Liver (tissue), 9 donors: ENCODE data around the gene ARRDC3. TPM values are rescaled to one million over a fixed set of nuclear protein-coding genes. Genes with fewer than 3 reads are reported as not detected.

Source experiments
- DNase-seq: peaks from one replicate; pipeline ENCODE4 v3.0.0-alpha.2; 2017; ENCODE audit warnings: low spot score
- H3K27ac ChIP-seq, 2 donors: one replicate each; pipeline ENCODE4 v1.7.0; 2013; ENCODE audit warnings: inconsistent platforms in 2 of 2, low read length in 2 of 2, control low read depth in 1 of 2, low read depth in 1 of 2, mild to moderate bottlenecking in 1 of 2
- H3K27me3 ChIP-seq, 4 donors: one replicate each; pipeline versions ENCODE4 v1.6.1 to v1.7.0; 2013; ENCODE audit warnings: low read length in 3 of 4, inconsistent platforms in 1 of 4, mild to moderate bottlenecking in 1 of 4, moderate library complexity in 1 of 4; ENCODE audit not compliant: control insufficient read depth in 4 of 4, insufficient read depth in 4 of 4
- H3K36me3 ChIP-seq, 4 donors: one replicate each; pipeline versions ENCODE4 v1.6.1 to v1.7.0; 2013; ENCODE audit warnings: low read length in 3 of 4, mild to moderate bottlenecking in 3 of 4, low read depth in 1 of 4, moderate library complexity in 1 of 4; ENCODE audit not compliant: control insufficient read depth in 4 of 4, insufficient read depth in 3 of 4
- H3K4me1 ChIP-seq, 4 donors: one replicate each; pipeline versions ENCODE4 v1.6.1 to v1.7.0; 2013; ENCODE audit warnings: low read length in 3 of 4, mild to moderate bottlenecking in 3 of 4, moderate library complexity in 1 of 4; ENCODE audit not compliant: control insufficient read depth in 4 of 4, insufficient read depth in 4 of 4
- H3K4me3 ChIP-seq, 3 donors: one replicate each; pipeline versions ENCODE4 v1.6.1 to v1.7.0; 2013; ENCODE audit warnings: low read length in 3 of 3, control low read depth in 1 of 3, low read depth in 1 of 3, mild to moderate bottlenecking in 1 of 3
- H3K9ac ChIP-seq, 2 donors: one replicate each; pipeline ENCODE4 v1.7.0; 2013; ENCODE audit warnings: low read length in 2 of 2, mild to moderate bottlenecking in 2 of 2, moderate library complexity in 2 of 2, control low read depth in 1 of 2, low read depth in 1 of 2
- H3K9me3 ChIP-seq, 4 donors: one replicate each; pipeline versions ENCODE4 v1.6.1 to v1.7.0; 2013; ENCODE audit warnings: low read length in 3 of 4; ENCODE audit not compliant: control insufficient read depth in 4 of 4
- CTCF ChIP-seq: fragments of 150-350 bp; IDR thresholded peaks from 2 replicates; pipeline ENCODE4 v1.5.1; 2017; ENCODE audit warnings: improper control_type of control experiment, low read depth, low read length; ENCODE audit not compliant: missing input control
- EGR1 ChIP-seq, 2 donors: IDR thresholded peaks; 2 replicates each; pipeline ENCODE4 v1.6.1; 2016 to 2018; ENCODE audit warnings: antibody characterized with exemption in 2 of 2, low read depth in 2 of 2
- FOXA1 ChIP-seq: IDR thresholded peaks from 2 replicates; pipeline ENCODE4 v1.6.1; 2016; ENCODE audit warnings: antibody characterized with exemption
- FOXA2 ChIP-seq: IDR thresholded peaks from 2 replicates; pipeline ENCODE4 v1.6.1; 2016; ENCODE audit warnings: antibody characterized with exemption
- GABPA ChIP-seq, 2 donors: IDR thresholded peaks in 1 of 2; conservative IDR thresholded peaks in 1 of 2; 2 replicates each; pipeline ENCODE4 v1.6.1; 2016; ENCODE audit warnings: antibody characterized with exemption in 2 of 2, mild to moderate bottlenecking in 1 of 2, moderate library complexity in 1 of 2
- HNF4A ChIP-seq, 2 donors: conservative IDR thresholded peaks; 2 replicates each; pipeline ENCODE4 v1.6.1; 2016; ENCODE audit warnings: antibody characterized with exemption in 2 of 2, mild to moderate bottlenecking in 2 of 2
- HNF4G ChIP-seq: IDR thresholded peaks from 2 replicates; pipeline ENCODE4 v1.6.1; 2016; ENCODE audit warnings: antibody characterized with exemption
- JUND ChIP-seq, 2 donors: IDR thresholded peaks; 2 replicates each; pipeline ENCODE4 v1.6.1; 2016; ENCODE audit warnings: antibody characterized with exemption in 2 of 2
- NR2F2 ChIP-seq: IDR thresholded peaks from 2 replicates; pipeline ENCODE4 v1.6.1; 2016; ENCODE audit warnings: antibody characterized with exemption
- RAD21 ChIP-seq, 2 donors: IDR thresholded peaks; 2 replicates each; pipeline ENCODE4 v1.6.1; 2016; ENCODE audit warnings: antibody characterized with exemption in 2 of 2, mild to moderate bottlenecking in 2 of 2
- RXRA ChIP-seq, 2 donors: IDR thresholded peaks; 2 replicates each; pipeline ENCODE4 v1.6.1; 2017 to 2018; ENCODE audit warnings: antibody characterized with exemption in 2 of 2, mild to moderate bottlenecking in 1 of 2
- SP1 ChIP-seq: IDR thresholded peaks from 2 replicates; pipeline ENCODE4 v1.6.1; 2018; ENCODE audit warnings: antibody characterized with exemption, mild to moderate bottlenecking
- TAF1 ChIP-seq: conservative IDR thresholded peaks from 2 replicates; pipeline ENCODE4 v1.6.1; 2016; ENCODE audit warnings: antibody characterized with exemption, mild to moderate bottlenecking
- YY1 ChIP-seq: IDR thresholded peaks from 2 replicates; pipeline ENCODE4 v1.6.1; 2016; ENCODE audit warnings: antibody characterized with exemption, mild to moderate bottlenecking
- WGBS: extraction: QIAGEN DNeasy Blood & Tissue Kit; methylation state at CpG from one replicate; pipeline ENCODE4 v1.1.7; 2013; 5-methylcytosine and 5-hydroxymethylcytosine counted together
- polyA plus RNA-seq, 2 donors: library from polyadenylated mRNA; stranded (reverse) in 1 of 2; unstranded in 1 of 2; fragments of 200-250 nt in 1 of 2; fragments of >200 nt in 1 of 2; fragmentation: Nextera tagmentation in 1 of 2; extraction: Ambion mirVana in 1 of 2; gene quantifications; one replicate each; pipeline versions ENCODE4 v1.2.1 to v1.2.3, GENCODE V29; 2013 to 2015
- total RNA-seq, 2 donors: library from RNA; depleted of rRNA; stranded (reverse); fragments of >200 nt; gene quantifications; one replicate each; pipeline ENCODE4 v1.2.3, GENCODE V29; 2014
- TF ChIP-seq, protein P1 (sequence below): IDR thresholded peaks from 2 replicates; pipeline ENCODE4 v1.6.1; 2016; ENCODE audit warnings: antibody characterized with exemption
- TF ChIP-seq, protein P2 (sequence below): IDR thresholded peaks from 2 replicates; pipeline ENCODE4 v1.6.1; 2016; ENCODE audit warnings: antibody characterized with exemption
- TF ChIP-seq, protein P3 (sequence below): IDR thresholded peaks from 2 replicates; pipeline ENCODE4 v1.6.1; 2016; ENCODE audit warnings: antibody characterized with exemption, mild to moderate bottlenecking
- TF ChIP-seq, protein P4 (sequence below): IDR thresholded peaks from 2 replicates; pipeline ENCODE4 v1.6.1; 2016; ENCODE audit warnings: antibody characterized with exemption
- donor health status: healthy.
- donor health status: healthy.
- donor health status: healthy.
- donor health status: healthy.
- donor health status: healthy.

ARRDC3 gene
- total and polyA plus RNA-seq, 4 donors = 8.8 to 70.4 (median 34.0) TPM

GRCh38 chr5:91365498-91365897, 17.6 kb downstream of the ARRDC3 start:
- Histone ChIP-seq H3K9ac (no peak overlapping the region), H3K9me3 (no peaks in the 10 kb centered on the region), H3K27me3 (no peaks in the 10 kb centered on the region), H3K4me1 (no peaks in the 10 kb centered on the region), H3K36me3 (peaks cover 3 to 22% (median 20%) of the 10 kb centered on the region in 4 donors), H3K4me3 (no peak overlapping the region), H3K27ac (no peak overlapping the region)
- TF ChIP-seq SP1 = no peak
- TF ChIP-seq TAF1 = no peak
- TF ChIP-seq EGR1 (IDR thresholded peaks at IDR 0.05; ENCODE audit: low read depth in 2 of 2) = no peak
- TF ChIP-seq CTCF = no peak
- TF ChIP-seq FOXA1 = no peak
- no peak for TF ChIP-seq HNF4A (conservative IDR thresholded peaks at IDR 0.05)
- no peak for TF ChIP-seq NR2F2
- no peak for TF ChIP-seq JUND (IDR thresholded peaks at IDR 0.05)
- TF ChIP-seq HNF4G = no peak
- no peak for TF ChIP-seq RAD21 (IDR thresholded peaks at IDR 0.05)
- TF ChIP-seq GABPA (IDR thresholded peaks at IDR 0.05 in 1 of 2, conservative IDR thresholded peaks at IDR 0.05 in 1 of 2) = no peak
- TF ChIP-seq, protein P1, sequence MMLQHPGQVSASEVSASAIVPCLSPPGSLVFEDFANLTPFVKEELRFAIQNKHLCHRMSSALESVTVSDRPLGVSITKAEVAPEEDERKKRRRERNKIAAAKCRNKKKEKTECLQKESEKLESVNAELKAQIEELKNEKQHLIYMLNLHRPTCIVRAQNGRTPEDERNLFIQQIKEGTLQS = no peak
- whole genome bisulfite sequencing = 77% methylated on average over 3 of the region's 3 CpGs
- DNase-seq = no peak

DNA sequence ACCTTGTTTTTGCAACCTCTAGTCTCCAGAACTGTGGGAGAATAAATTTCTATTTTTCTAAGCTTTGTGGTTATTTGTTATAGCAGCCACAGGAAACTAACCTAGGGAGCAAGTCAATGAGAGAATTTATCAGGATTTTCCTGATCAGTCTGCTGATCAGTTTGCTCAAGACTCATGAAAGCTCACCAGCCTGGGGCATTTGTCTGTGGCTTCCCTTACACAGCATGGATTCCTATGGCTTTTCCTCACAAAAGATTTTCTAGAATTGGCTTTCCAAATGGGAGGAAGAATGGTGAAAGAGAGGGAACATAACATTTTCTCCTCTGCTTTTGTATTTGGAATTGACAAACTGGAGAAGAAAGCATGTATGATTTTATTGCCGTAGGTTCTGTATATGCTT, 20.2 kb downstream of the ARRDC3 start:
- TF ChIP-seq, protein P2, sequence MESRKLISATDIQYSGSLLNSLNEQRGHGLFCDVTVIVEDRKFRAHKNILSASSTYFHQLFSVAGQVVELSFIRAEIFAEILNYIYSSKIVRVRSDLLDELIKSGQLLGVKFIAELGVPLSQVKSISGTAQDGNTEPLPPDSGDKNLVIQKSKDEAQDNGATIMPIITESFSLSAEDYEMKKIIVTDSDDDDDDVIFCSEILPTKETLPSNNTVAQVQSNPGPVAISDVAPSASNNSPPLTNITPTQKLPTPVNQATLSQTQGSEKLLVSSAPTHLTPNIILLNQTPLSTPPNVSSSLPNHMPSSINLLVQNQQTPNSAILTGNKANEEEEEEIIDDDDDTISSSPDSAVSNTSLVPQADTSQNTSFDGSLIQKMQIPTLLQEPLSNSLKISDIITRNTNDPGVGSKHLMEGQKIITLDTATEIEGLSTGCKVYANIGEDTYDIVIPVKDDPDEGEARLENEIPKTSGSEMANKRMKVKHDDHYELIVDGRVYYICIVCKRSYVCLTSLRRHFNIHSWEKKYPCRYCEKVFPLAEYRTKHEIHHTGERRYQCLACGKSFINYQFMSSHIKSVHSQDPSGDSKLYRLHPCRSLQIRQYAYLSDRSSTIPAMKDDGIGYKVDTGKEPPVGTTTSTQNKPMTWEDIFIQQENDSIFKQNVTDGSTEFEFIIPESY = no peak
- TF ChIP-seq, protein P3, sequence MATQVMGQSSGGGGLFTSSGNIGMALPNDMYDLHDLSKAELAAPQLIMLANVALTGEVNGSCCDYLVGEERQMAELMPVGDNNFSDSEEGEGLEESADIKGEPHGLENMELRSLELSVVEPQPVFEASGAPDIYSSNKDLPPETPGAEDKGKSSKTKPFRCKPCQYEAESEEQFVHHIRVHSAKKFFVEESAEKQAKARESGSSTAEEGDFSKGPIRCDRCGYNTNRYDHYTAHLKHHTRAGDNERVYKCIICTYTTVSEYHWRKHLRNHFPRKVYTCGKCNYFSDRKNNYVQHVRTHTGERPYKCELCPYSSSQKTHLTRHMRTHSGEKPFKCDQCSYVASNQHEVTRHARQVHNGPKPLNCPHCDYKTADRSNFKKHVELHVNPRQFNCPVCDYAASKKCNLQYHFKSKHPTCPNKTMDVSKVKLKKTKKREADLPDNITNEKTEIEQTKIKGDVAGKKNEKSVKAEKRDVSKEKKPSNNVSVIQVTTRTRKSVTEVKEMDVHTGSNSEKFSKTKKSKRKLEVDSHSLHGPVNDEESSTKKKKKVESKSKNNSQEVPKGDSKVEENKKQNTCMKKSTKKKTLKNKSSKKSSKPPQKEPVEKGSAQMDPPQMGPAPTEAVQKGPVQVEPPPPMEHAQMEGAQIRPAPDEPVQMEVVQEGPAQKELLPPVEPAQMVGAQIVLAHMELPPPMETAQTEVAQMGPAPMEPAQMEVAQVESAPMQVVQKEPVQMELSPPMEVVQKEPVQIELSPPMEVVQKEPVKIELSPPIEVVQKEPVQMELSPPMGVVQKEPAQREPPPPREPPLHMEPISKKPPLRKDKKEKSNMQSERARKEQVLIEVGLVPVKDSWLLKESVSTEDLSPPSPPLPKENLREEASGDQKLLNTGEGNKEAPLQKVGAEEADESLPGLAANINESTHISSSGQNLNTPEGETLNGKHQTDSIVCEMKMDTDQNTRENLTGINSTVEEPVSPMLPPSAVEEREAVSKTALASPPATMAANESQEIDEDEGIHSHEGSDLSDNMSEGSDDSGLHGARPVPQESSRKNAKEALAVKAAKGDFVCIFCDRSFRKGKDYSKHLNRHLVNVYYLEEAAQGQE = no peak
- TF ChIP-seq, protein P4, sequence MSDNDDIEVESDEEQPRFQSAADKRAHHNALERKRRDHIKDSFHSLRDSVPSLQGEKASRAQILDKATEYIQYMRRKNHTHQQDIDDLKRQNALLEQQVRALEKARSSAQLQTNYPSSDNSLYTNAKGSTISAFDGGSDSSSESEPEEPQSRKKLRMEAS = no peak
- TF ChIP-seq YY1 (no peak), NR2F2 (no peak), RAD21 (IDR thresholded peaks at IDR 0.05) (no peak), GABPA (IDR thresholded peaks at IDR 0.05 in 1 of 2, conservative IDR thresholded peaks at IDR 0.05 in 1 of 2) (no peak), JUND (IDR thresholded peaks at IDR 0.05) (no peak), SP1 (no peak), FOXA1 (no peak), HNF4A (conservative IDR thresholded peaks at IDR 0.05) (no peak), FOXA2 (no peak), RXRA (IDR thresholded peaks at IDR 0.05) (no peak), CTCF (no peak), TAF1 (no peak)
- TF ChIP-seq, protein P1 = no peak
- Histone ChIP-seq H3K4me1 (no peaks in the 10 kb centered on the region), H3K4me3 (no peak overlapping the region), H3K9me3 (no peaks in the 10 kb centered on the region), H3K9ac (no peak overlapping the region), H3K36me3 (peaks cover 0 to 2% (median under 1%) of the 10 kb centered on the region in 4 donors), H3K27ac (no peak overlapping the region), H3K27me3 (no peaks in the 10 kb centered on the region)
- 98% methylated on average over 1 of the region's 1 CpG for WGBS
- no peak for DNase-seq
